Mucosa of descending colon (tissue), 3 donors: ENCODE measurements around the gene MUSK. TPM values are rescaled to one million over a fixed set of nuclear protein-coding genes. Genes with fewer than 3 reads are reported as not detected.

ENCODE experiments used
- ATAC-seq: fragments of 200-7000 bp; cut with Tn5 transposase; one replicate; pipeline ENCODE4 v1.9.1; 2020; ENCODE audit warnings: mild to moderate bottlenecking, moderate library complexity
- DNase-seq, 3 donors: peaks; one replicate each; pipeline ENCODE4 v3.0.0-alpha.2; 2020
- H3K36me3 ChIP-seq: fragments of 200-600 bp; one replicate; pipeline ENCODE4 v1.8.0; 2021; ENCODE audit warnings: low read depth, mild to moderate bottlenecking
- H3K4me1 ChIP-seq: fragments of 200-600 bp; one replicate; pipeline ENCODE4 v1.8.0; 2021; ENCODE audit warnings: low read depth, mild to moderate bottlenecking
- H3K4me3 ChIP-seq: fragments of 200-600 bp; one replicate; pipeline ENCODE4 v1.8.0; 2021; ENCODE audit warnings: mild to moderate bottlenecking
- H3K9me3 ChIP-seq: fragments of 200-600 bp; one replicate; pipeline ENCODE4 v1.8.0; 2021; ENCODE audit warnings: mild to moderate bottlenecking
- intact Hi-C, 2 donors: fragments of 100-400 bp; cut with DNase I in 1 of 2; cut with micrococcal nuclease in 1 of 2; formaldehyde crosslinking; loops; one replicate each; pipeline versions ENCODE4 v1.11.0 to v1.11.1; 2022; cut with DNase I, micrococcal nuclease
- total RNA-seq, 3 donors: library from RNA; stranded (reverse); fragmentation: NEBNext Ultra II Directional in 2 of 3; extraction: Animal tissue kit (Norgen Biotek cat#: 25700) in 2 of 3; gene quantifications; one replicate each; pipeline versions ENCODE4 v1.2.1 to v1.2.4, GENCODE V29; 2021 to 2023
- TF ChIP-seq, protein P1 (sequence below): fragments of 200-600 bp; IDR thresholded peaks from one replicate; pipeline ENCODE4 v1.8.0; 2022; ENCODE audit warnings: antibody characterized with exemption, mild to moderate bottlenecking
- donor health status: DM: no; HTN: no; CAD: no; lungs with moderate emphysema.
- donor health status: DM: no; HTN: no; CAD: no.
- donor health status: DM: no; HTN: yes; CAD: no.

MUSK gene
- total RNA-seq, 3 donors from 2014 or later = 1.4 to 5.6 (median 3.6) TPM

DNA sequence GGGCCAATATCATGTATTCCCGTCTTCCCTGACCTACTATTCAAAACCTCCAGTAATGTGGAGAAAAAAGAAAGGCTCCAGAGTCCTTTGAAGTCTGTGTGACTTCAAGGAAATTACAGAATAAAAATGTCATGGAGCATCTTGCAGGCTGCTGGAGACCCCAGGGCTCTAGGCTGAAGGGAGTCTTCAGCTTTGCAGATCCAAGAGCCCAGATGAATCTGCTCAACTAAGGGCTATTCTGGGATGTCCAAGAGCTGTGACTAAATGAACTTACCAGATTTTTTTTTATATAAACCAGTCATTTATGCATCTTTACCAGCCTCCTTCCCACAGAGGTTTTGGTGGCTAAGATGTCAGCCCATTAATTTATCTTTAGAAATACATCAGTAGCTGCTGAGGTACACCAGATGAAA is 167.3 kb downstream of the MUSK start:
- Histone ChIP-seq H3K9me3 (no peaks in the 10 kb centered on the region), H3K4me1 (no peaks in the 10 kb centered on the region), H3K4me3 (no peak overlapping the region), H3K36me3 (no peaks in the 10 kb centered on the region)
- intact Hi-C loops = no loop called here
- DNase-seq (no peak), ATAC-seq (no peak)
- TF ChIP-seq, protein P1, sequence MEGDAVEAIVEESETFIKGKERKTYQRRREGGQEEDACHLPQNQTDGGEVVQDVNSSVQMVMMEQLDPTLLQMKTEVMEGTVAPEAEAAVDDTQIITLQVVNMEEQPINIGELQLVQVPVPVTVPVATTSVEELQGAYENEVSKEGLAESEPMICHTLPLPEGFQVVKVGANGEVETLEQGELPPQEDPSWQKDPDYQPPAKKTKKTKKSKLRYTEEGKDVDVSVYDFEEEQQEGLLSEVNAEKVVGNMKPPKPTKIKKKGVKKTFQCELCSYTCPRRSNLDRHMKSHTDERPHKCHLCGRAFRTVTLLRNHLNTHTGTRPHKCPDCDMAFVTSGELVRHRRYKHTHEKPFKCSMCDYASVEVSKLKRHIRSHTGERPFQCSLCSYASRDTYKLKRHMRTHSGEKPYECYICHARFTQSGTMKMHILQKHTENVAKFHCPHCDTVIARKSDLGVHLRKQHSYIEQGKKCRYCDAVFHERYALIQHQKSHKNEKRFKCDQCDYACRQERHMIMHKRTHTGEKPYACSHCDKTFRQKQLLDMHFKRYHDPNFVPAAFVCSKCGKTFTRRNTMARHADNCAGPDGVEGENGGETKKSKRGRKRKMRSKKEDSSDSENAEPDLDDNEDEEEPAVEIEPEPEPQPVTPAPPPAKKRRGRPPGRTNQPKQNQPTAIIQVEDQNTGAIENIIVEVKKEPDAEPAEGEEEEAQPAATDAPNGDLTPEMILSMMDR = no peak

DNA sequence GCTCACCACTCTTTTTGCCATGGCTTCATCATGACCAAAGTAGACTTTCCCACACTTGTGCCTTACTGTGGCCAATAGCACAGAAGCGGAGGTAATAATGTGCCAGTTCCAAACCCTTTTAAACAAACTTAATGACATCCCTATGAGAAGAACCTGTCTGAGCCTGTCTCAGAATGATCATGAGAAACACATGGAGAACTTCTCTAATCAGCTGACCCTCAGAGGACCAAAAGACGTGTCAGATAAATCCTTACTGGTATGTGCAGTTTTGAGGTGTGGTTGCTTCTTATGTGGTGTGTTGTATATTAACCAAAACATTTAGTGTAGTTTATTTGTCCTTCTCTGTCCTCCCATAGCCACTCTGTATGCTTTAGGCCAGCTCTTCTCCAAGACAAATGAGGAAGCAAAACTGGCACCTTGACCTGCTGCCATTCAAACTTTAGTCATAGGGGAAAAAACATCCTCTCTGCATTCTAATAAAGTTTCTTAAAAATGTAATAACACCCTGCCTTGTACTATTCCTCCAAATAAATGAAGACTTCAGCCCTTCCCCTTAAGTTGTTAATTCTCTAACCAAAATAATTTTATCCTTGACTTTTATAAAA is 168.9 kb downstream of the MUSK start:
- TF ChIP-seq, protein P1 = no peak
- ATAC-seq (no peak), DNase-seq (no peak)
- H3K36me3 ChIP-seq = no peaks in the 10 kb centered on the region
- no peaks in the 10 kb centered on the region for H3K9me3 ChIP-seq
- H3K4me1 ChIP-seq = no peaks in the 10 kb centered on the region
- no peak overlapping the region for H3K4me3 ChIP-seq
- intact Hi-C loops = no loop called here

DNA sequence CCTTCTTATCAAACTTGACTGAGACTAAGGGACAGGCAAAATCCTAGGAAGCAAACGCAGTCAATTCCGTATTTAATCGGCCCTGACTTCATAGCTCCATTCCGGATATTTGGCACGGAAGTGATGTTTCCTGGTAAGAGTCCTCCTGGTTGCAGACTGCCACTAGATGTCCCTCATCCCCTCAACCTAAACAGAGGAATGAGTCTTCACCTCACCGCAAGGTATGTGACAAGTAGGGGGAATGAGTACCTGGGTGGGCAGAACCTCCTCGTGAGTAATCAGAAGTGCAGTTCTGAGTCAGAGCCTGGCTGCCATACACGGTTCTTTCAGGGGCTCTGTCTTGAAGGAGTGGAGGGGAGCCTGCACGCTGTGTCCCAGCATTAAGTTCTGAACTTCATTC is 173.6 kb downstream of the MUSK start:
- intact Hi-C loops = no loop called here
- Histone ChIP-seq H3K4me1 (no peaks in the 10 kb centered on the region), H3K9me3 (no peaks in the 10 kb centered on the region), H3K4me3 (no peak overlapping the region), H3K36me3 (no peaks in the 10 kb centered on the region)
- TF ChIP-seq, protein P1 = no peak
- ATAC-seq (no peak), DNase-seq (peak in 1 of 3 donors; percentile 21)

DNA sequence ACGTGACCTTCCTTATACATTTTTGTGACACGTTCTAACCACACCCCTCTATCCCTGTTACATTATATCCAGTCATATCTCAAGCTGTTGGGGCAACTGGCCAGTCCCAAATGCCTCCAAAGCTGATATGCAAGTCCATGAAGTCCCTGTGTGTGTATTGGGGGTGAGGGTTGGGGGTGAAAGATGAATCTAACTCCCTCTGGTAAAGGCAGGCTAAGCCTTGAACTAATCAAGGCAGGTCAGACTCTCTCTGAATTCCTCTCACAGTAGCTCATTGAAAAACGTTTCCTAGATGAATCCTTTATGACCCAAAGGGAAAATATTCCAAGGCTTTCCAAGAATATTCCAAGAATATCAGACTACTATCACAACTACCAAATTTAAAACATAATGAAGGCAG is 174.4 kb downstream of the MUSK start:
- DNase-seq (no peak), ATAC-seq (no peak)
- H3K4me1 ChIP-seq = no peaks in the 10 kb centered on the region
- no peaks in the 10 kb centered on the region for H3K36me3 ChIP-seq
- intact Hi-C loops = no loop called here
- TF ChIP-seq, protein P1 = no peak
- no peak overlapping the region for H3K4me3 ChIP-seq
- H3K9me3 ChIP-seq = no peaks in the 10 kb centered on the region

DNA sequence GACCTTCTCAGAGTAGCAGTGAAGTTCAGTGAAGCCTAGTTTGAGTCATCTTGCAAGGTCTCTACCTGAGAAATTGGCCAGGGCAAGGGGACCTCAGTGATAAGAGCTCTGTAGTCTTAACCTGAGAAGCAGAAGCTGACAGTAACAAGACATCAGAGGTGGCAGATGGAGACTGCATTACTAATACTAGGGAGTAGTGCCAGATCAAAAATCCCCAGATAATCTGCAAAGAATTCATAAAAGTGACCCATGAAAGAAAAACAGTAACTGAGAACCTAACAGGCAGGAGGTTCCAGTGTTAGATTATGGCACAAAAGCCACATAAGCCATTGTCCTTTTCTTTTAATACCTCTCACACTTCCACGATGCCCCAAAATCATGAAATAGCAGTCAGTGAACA is 175.5 kb downstream of the MUSK start:
- no peaks in the 10 kb centered on the region for H3K9me3 ChIP-seq
- TF ChIP-seq, protein P1 = no peak
- H3K4me3 ChIP-seq = no peak overlapping the region
- ATAC-seq (no peak), DNase-seq (no peak)
- no peaks in the 10 kb centered on the region for H3K36me3 ChIP-seq
- intact Hi-C loops = no loop called here
- H3K4me1 ChIP-seq = no peaks in the 10 kb centered on the region

DNA sequence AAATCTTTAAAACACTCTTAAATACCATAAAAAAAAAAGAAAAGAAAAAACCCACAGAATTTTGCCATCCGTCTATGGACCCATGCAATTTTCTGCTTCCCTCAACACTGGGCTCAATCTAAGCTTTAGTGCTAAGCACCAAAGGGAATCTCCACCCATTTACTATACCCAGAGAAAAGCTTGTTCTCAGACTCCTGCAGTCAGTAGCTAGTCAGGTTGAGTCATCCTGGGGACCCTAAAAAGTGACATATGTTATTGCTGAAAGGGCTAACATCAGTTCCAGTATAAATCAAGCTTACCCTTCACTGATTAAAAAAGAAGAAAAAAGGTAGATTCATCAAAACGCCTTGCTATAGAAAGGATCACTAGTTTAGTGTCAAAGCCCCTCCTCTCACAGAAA is 177.6 kb downstream of the MUSK start:
- no peaks in the 10 kb centered on the region for H3K4me1 ChIP-seq
- intact Hi-C loops = no loop called here
- H3K9me3 ChIP-seq = no peaks in the 10 kb centered on the region
- H3K36me3 ChIP-seq = no peaks in the 10 kb centered on the region
- DNase-seq = no peak
- H3K4me3 ChIP-seq = no peak overlapping the region
- TF ChIP-seq, protein P1 = no peak
- ATAC-seq = no peak
